Spleen (tissue), 11 donors: ENCODE results near the gene FUT7. TPM values are rescaled to one million over a fixed set of nuclear protein-coding genes. Genes with fewer than 3 reads are reported as not detected.
A peak's percentile ranks its signal among the peaks of the same experiment; 100 is the strongest.

ENCODE experiments used
- DNase-seq: peaks from one replicate; pipeline ENCODE4 v3.0.0-alpha.2; 2020
- H3K27ac ChIP-seq, 8 donors: fragments of 200-600 bp; sonication (generic) in 7 of 8; 1 replicate in 4 of 8; 2 replicates in 4 of 8; pipeline versions ENCODE4 v1.5.0 to v1.8.0; 2016 to 2021; ENCODE audit warnings: inconsistent platforms in 4 of 8, mild to moderate bottlenecking in 4 of 8, moderate library complexity in 1 of 8
- H3K27me3 ChIP-seq, 7 donors: fragments of 200-600 bp; sonication (generic) in 6 of 7; replicated peaks in 1 of 7; 1 replicate in 4 of 7; 2 replicates in 3 of 7; pipeline versions ENCODE4 v1.5.0 to v1.8.0; 2016 to 2021; ENCODE audit warnings: inconsistent platforms in 3 of 7, mild to moderate bottlenecking in 1 of 7
- H3K36me3 ChIP-seq, 6 donors: fragments of 200-600 bp; sonication (generic) in 5 of 6; 1 replicate in 4 of 6; 2 replicates in 2 of 6; pipeline versions ENCODE4 v1.5.0 to v1.8.0; 2016 to 2021; ENCODE audit warnings: inconsistent platforms in 2 of 6
- H3K4me1 ChIP-seq, 6 donors: fragments of 200-600 bp; sonication (generic) in 5 of 6; 1 replicate in 3 of 6; 2 replicates in 3 of 6; pipeline versions ENCODE4 v1.5.0 to v1.8.0; 2016 to 2021; ENCODE audit warnings: inconsistent platforms in 3 of 6
- H3K4me3 ChIP-seq, 8 donors: fragments of 200-600 bp; sonication (generic) in 7 of 8; 1 replicate in 4 of 8; 2 replicates in 4 of 8; pipeline versions ENCODE4 v1.5.0 to v1.8.0; 2016 to 2021; ENCODE audit warnings: inconsistent platforms in 4 of 8, mild to moderate bottlenecking in 4 of 8, moderate library complexity in 2 of 8
- H3K9me3 ChIP-seq, 8 donors: fragments of 200-600 bp; sonication (generic) in 7 of 8; 1 replicate in 4 of 8; 2 replicates in 4 of 8; pipeline versions ENCODE4 v1.5.0 to v1.8.0; 2016 to 2021; ENCODE audit warnings: inconsistent platforms in 4 of 8
- POLR2A ChIP-seq, 3 donors: fragments of 450-650 bp; IDR thresholded peaks; one replicate each; pipeline ENCODE4 v1.5.1; 2017; ENCODE audit warnings: antibody characterized with exemption in 3 of 3, mild to moderate bottlenecking in 1 of 3
- POLR2AphosphoS5 ChIP-seq, 3 donors: sonication (generic); formaldehyde crosslinking; IDR thresholded peaks; one replicate each; pipeline ENCODE4 v1.5.1; 2017; ENCODE audit warnings: antibody characterized with exemption in 3 of 3
- WGBS, 5 donors: extraction: QIAGEN DNeasy Blood & Tissue Kit in 3 of 5; methylation state at CpG; one replicate each; pipeline versions ENCODE4 v1.1.5 to v1.1.7; 2013 to 2018; 5-methylcytosine and 5-hydroxymethylcytosine counted together
- intact Hi-C: fragments of 100-400 bp; cut with DNase I; formaldehyde crosslinking; loops from one replicate; pipeline ENCODE4 v1.15.0; 2023; ENCODE audit warnings: low total_unique reads
- polyA plus RNA-seq, 3 donors: library from polyadenylated mRNA; stranded (reverse); fragments of 200-250 nt; gene quantifications; one replicate each; pipeline ENCODE4 v1.2.1, GENCODE V29; 2013
- total RNA-seq, 7 donors: library from RNA; depleted of rRNA in 3 of 7; stranded (reverse); fragments of >200 nt in 3 of 7; fragmentation: NEBNext Ultra II Directional in 4 of 7; extraction: Animal tissue kit (Norgen Biotek cat#: 25700) in 4 of 7; gene quantifications; one replicate each; pipeline versions ENCODE4 v1.1.0 to v1.2.1, GENCODE V29; 2016 to 2021
- TF ChIP-seq, protein P1 (sequence below), 11 experiments: fragments of 200-600 bp in 7 of 11; fragments of 450-650 bp in 4 of 11; sonication (generic) in 4 of 11; IDR thresholded peaks in 8 of 11; conservative IDR thresholded peaks in 3 of 11; 1 replicate in 7 of 11; 2 replicates in 4 of 11; pipeline versions ENCODE4 v1.4.0 to v1.8.0; 2016 to 2021; ENCODE audit warnings: antibody characterized with exemption in 11 of 11, inconsistent platforms in 4 of 11, mild to moderate bottlenecking in 1 of 11
- donor health status: healthy with polysubstance abuse.
- donor health status: DM: no; HTN: no; CAD: no; lungs with moderate emphysema.
- donor health status: DM: no; HTN: no; CAD: no.
- donor health status: Bipolar disorder and iron deficiency.
- donor health status: healthy.
- donor health status: DM: no; HTN: no; CAD: no.
- donor health status: DM: yes; HTN: yes; CAD: no.

The FUT7 gene
- total and polyA plus RNA-seq, 10 donors, result 4.0 to 14.9 (median 6.3) TPM

DNA sequence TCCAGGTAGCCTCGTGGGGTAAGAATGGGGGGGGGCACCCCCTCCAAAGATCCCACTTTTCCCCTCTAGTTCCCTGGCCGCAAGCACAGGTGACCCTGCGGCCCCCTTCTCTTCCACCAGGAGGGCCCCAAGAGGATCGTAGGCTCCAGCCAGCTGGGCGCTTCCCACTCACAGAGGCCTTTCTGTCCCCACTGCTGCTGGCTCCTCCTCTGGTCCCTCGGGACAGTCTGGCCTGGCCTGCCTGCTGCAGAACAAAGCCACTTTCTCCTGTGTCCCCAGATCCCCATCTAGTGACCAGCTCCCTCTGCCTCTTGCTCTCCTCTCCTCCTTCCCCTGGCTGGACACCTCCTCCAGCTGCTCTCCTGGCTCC is 39.0 kb upstream of the FUT7 start:
- Histone ChIP-seq H3K4me3 (peak overlapping the region; percentile 25 to 84 (median 56)), H3K27me3 (peaks cover 0 to 17% (median 7%) of the 10 kb centered on the region in 7 donors), H3K36me3 (no peaks in the 10 kb centered on the region), H3K27ac (peak overlapping the region; percentile 35 to 85 (median 72)), H3K9me3 (no peaks in the 10 kb centered on the region), H3K4me1 (peaks cover 7 to 83% (median 32%) of the 10 kb centered on the region in 6 donors)
- TF ChIP-seq POLR2A (IDR thresholded peaks at IDR 0.05), result no peak
- TF ChIP-seq, protein P1, sequence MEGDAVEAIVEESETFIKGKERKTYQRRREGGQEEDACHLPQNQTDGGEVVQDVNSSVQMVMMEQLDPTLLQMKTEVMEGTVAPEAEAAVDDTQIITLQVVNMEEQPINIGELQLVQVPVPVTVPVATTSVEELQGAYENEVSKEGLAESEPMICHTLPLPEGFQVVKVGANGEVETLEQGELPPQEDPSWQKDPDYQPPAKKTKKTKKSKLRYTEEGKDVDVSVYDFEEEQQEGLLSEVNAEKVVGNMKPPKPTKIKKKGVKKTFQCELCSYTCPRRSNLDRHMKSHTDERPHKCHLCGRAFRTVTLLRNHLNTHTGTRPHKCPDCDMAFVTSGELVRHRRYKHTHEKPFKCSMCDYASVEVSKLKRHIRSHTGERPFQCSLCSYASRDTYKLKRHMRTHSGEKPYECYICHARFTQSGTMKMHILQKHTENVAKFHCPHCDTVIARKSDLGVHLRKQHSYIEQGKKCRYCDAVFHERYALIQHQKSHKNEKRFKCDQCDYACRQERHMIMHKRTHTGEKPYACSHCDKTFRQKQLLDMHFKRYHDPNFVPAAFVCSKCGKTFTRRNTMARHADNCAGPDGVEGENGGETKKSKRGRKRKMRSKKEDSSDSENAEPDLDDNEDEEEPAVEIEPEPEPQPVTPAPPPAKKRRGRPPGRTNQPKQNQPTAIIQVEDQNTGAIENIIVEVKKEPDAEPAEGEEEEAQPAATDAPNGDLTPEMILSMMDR (IDR thresholded peaks at IDR 0.05 in 8 of 11, conservative IDR thresholded peaks at IDR 0.05 in 3 of 11), result peak in 2 of 11 experiments; percentile 12 to 21
- intact Hi-C loops, result no loop called here
- WGBS, 5 donors, result 8 to 23% (median 18%) methylated on average over 5 to 6 of the region's 6 CpGs
- no peak for DNase-seq

DNA sequence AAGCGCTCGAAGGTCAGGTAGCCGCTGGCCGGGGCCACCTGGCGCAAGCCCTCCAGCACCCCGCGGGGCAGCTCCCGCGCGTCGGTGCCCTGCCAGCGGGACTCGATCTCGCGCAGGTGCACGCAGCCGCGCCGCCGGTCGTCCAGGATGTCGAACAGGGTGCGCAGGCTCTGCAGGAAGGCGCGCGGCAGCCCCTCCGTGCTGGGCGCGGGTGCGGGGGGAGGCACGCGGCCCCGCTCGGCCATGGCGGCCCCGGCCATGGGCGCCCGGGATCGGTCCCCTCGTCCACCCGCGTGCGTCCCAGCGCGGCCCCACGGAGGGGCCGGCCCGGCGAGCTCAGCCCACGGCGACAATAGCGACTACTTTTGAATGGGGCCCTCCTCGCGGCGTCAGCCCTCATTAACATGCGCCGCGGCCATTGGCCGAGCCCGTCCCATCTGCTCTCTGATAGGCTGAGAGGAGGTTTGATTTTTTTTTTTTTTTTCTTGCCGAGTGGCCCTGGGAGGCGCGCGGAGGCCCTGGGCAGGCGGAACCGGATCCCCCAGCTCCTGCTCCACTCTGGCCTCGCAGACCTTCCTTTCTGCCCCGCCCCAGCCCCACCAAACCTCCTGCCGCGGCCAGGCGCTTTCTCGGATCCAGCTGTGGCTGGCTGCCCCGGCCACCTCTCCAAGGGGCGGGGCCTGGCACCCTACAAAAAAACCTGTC is 38.5 kb upstream of the FUT7 start, which contains the start of gene SAPCD2:
SAPCD2 (minus strand) TSS at position 357 of the 705 bp plus-strand sequence; CDS start at position 260, 97 bp downstream.
- 0 to 1% (median 1%) methylated on average over 29 to 74 of the region's 74 CpGs for WGBS, 5 donors
- Histone ChIP-seq H3K27ac (peak within 1 kb of the TSS; percentile 35 to 85 (median 72)), H3K4me3 (peak within 1 kb of the TSS; percentile 25 to 84 (median 56)), H3K36me3 (no peaks in the 10 kb centered on the region), H3K4me1 (peaks cover 7 to 81% (median 32%) of the 10 kb centered on the region in 6 donors), H3K9me3 (no peaks in the 10 kb centered on the region), H3K27me3 (peaks cover 0 to 17% (median 7%) of the 10 kb centered on the region in 7 donors)
- intact Hi-C loops, result no loop called here
- DNase-seq, result peak; percentile 94
- TF ChIP-seq POLR2A (IDR thresholded peaks at IDR 0.05) (no peak), POLR2AphosphoS5 (IDR thresholded peaks at IDR 0.05) (peak; percentile 29 to 75 (median 69))
- TF ChIP-seq, protein P1 (IDR thresholded peaks at IDR 0.05 in 8 of 11, conservative IDR thresholded peaks at IDR 0.05 in 3 of 11), result peak in 1 of 11 experiments; percentile 25

DNA sequence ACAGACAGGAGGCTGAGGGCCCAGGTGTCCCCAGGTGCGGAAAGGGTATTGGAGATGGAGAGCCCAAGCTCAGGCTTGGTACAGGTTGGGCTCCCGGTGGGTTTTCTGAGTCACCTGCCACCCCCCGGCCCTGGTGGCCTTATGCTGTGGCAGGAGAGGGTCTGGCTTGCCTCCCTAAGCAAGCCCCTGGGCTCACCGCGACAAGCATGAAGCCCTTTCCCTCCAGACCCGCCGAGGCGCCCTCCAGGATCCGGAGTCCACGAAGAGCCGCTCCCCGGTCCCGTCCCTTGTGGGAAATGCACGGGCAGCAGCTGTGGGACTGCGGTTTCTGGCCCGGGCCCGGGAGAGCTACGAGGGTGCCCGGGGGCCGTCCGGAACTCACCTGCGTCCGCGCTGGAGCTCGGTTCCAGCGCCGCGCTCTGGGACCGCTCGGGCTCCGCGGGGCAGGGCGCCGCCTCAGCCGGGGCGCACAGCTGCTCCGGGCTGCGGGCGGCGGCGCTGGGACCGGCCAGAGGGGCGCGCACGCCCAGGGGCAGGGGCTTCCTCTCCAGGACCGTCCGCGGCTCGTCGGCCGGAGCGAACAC is 37.7 kb upstream of the FUT7 start:
- 4 to 9% (median 6%) methylated on average over 22 to 52 of the region's 52 CpGs for WGBS, 5 donors
- Histone ChIP-seq H3K27ac (peak overlapping the region in 2 of 8 donors; percentile 83 to 85), H3K36me3 (peaks cover 0 to 5% (median 0%) of the 10 kb centered on the region in 6 donors), H3K27me3 (peaks cover 0 to 18% (median 7%) of the 10 kb centered on the region in 7 donors), H3K4me3 (peak overlapping the region in 7 of 8 donors; percentile 13 to 84 (median 60)), H3K4me1 (peaks cover 7 to 76% (median 32%) of the 10 kb centered on the region in 6 donors), H3K9me3 (no peaks in the 10 kb centered on the region)
- DNase-seq, result peak; percentile 82
- intact Hi-C loops, result loop anchor here (10.0 kb wide), 1 partner anchor 285 kb away; no protein-coding TSS in a partner anchor
- TF ChIP-seq POLR2A (IDR thresholded peaks at IDR 0.05) (no peak), POLR2AphosphoS5 (IDR thresholded peaks at IDR 0.05) (no peak)
- TF ChIP-seq, protein P1 (IDR thresholded peaks at IDR 0.05 in 8 of 11, conservative IDR thresholded peaks at IDR 0.05 in 3 of 11), result no peak
